ENCODE measurements around the gene SAPCD1. TPM values are rescaled to one million over a fixed set of nuclear protein-coding genes. Genes with fewer than 3 reads are reported as not detected.

Gene SAPCD1
- total RNA-seq, 2 donors from 2014 or later = 7.9 to 8.4 TPM

DNA sequence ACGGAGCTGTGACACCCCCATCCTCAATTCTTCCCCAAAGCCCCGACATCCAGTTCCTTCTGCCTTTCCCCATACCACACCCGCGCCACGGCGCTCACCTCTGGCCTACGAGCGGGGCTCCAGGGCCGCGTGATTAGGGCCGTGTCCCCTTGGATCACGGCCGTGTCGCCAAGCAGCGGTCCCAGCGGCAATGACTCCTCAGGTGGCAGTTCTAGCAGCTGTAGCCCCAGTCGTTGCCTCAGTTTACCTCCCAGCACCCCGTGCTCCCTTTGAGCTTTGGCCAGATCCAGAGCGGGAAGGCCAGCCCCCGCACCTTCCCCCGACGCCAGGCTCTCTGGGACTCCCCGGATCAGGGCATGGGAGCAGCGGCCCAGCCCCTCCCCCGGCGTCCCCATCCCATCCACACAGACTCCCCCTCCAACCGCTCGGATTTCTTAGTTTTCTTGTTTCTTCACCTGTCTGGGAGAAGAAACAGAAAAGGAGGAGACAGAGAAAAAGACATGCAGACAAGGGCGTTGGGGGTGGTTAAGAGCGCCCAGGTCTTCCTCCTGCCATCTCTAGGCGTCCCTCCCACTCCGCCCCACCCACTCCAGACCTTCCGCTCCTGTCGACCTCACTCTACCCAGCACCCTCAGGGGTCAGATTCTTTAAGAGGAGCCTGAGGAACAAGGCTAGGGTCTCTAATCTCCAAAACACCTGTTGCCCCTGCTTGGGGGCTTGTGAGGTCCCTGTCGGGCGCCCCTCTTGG is 33.5 kb upstream of the SAPCD1 start, which contains the start of gene DDAH2:
Gene DDAH2 (minus strand): TSS at position 533 of the 748 bp plus-strand sequence. CDS start 138 bp downstream, at position 395.
- Mint-ChIP-seq H3K27ac (peak within 1 kb of the TSS; percentile 97), H3K4me1 (peaks cover 13% of the 10 kb centered on the region), H3K27me3 (ENCODE audit: insufficient read depth) (no peaks in the 10 kb centered on the region), H3K4me3 (peak within 1 kb of the TSS; percentile 92), H3K36me3 (ENCODE audit: low read depth) (peaks cover 62% of the 10 kb centered on the region), H3K9me3 (no peaks in the 10 kb centered on the region)
- 49 to 68% methylated on average over 13 to 36 of the region's 36 CpGs for WGBS, 2 experiments (ENCODE audit: insufficient coverage in 1 of 2, insufficient read length in 1 of 2)
- Histone ChIP-seq H3K4me1 (ENCODE audit: control insufficient read depth, insufficient read depth, low read length) (peaks cover 3% of the 10 kb centered on the region), H3K36me3 (ENCODE audit: control insufficient read depth, insufficient read depth, low read length) (peaks cover 69% of the 10 kb centered on the region), H3K27ac (ENCODE audit: low read depth, low read length) (peak within 1 kb of the TSS; percentile 97), H3K27me3 (ENCODE audit: control insufficient read depth, insufficient read depth, low read length, poor library complexity, severe bottlenecking) (no peaks in the 10 kb centered on the region), H3K9ac (ENCODE audit: extremely low read depth, low read length, poor library complexity, severe bottlenecking) (peak within 1 kb of the TSS; percentile 84), H3K4me3 (ENCODE audit: low read length) (peak within 1 kb of the TSS; percentile 88), H3K9me3 (ENCODE audit: control insufficient read depth, low read length) (no peaks in the 10 kb centered on the region)
- TF ChIP-seq CTCF (conservative IDR thresholded peaks at IDR 0.05) = peak; percentile 78
- no peak for DNase-seq

DNA sequence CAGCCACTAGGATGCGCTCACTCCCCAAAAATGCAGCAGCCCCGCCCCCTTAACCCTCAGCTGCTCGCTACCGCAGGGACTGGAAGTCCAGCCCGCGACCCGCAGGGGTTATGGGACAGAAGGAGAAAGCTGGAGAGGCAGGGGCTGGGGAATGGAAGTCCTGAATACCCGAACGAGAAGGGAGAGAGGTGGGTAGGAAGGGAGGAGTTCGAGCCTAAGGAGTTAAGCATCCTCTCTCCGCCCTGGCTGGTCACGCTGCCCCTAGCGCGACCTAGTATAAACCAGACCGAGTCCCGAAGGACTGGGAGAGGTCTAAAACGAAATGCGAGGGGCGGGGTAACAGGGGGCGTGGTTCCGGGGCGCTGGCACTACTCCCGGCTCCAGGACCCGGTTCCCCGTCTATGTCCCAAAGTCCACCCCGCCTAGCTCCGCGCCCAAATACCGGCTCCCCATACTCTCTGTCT is 32.9 kb upstream of the SAPCD1 start:
- H3K36me3 Mint-ChIP-seq (ENCODE audit: low read depth) = peaks cover 67% of the 10 kb centered on the region
- H3K27ac ChIP-seq (ENCODE audit: low read depth, low read length) = peak overlapping the region; percentile 97
- peaks cover 19% of the 10 kb centered on the region for H3K4me1 Mint-ChIP-seq
- 0% methylated on average over 11 to 29 of the region's 29 CpGs for WGBS, 2 experiments (ENCODE audit: insufficient coverage in 1 of 2, insufficient read length in 1 of 2)
- peaks cover 4% of the 10 kb centered on the region for H3K4me1 ChIP-seq (ENCODE audit: control insufficient read depth, insufficient read depth, low read length)
- peak overlapping the region; percentile 84 for H3K9ac ChIP-seq (ENCODE audit: extremely low read depth, low read length, poor library complexity, severe bottlenecking)
- DNase-seq = peak; percentile 97
- H3K27me3 Mint-ChIP-seq (ENCODE audit: insufficient read depth) = no peaks in the 10 kb centered on the region
- no peaks in the 10 kb centered on the region for H3K9me3 ChIP-seq (ENCODE audit: control insufficient read depth, low read length)
- no peaks in the 10 kb centered on the region for H3K9me3 Mint-ChIP-seq
- H3K27me3 ChIP-seq (ENCODE audit: control insufficient read depth, insufficient read depth, low read length, poor library complexity, severe bottlenecking) = no peaks in the 10 kb centered on the region
- peak overlapping the region; percentile 88 for H3K4me3 ChIP-seq (ENCODE audit: low read length)
- H3K4me3 Mint-ChIP-seq = peak overlapping the region; percentile 92
- H3K27ac Mint-ChIP-seq = peak overlapping the region; percentile 97
- TF ChIP-seq CTCF (conservative IDR thresholded peaks at IDR 0.05) = no peak
- H3K36me3 ChIP-seq (ENCODE audit: control insufficient read depth, insufficient read depth, low read length) = peaks cover 75% of the 10 kb centered on the region

- H3K4me3 ChIP-seq (ENCODE audit: low read length) = peak overlapping the region; percentile 88
- peaks cover 19% of the 10 kb centered on the region for H3K4me1 Mint-ChIP-seq
Measured at GRCh38 chr6:31729979-31730630, 32.4 kb upstream of the SAPCD1 start.

More at GRCh38 chr6:31729979-31730630, 32.4 kb upstream of the SAPCD1 start:
- 1% methylated on average over 26 to 43 of the region's 46 CpGs for WGBS, 2 experiments (ENCODE audit: insufficient coverage in 1 of 2, insufficient read length in 1 of 2)
- no peaks in the 10 kb centered on the region for H3K9me3 ChIP-seq (ENCODE audit: control insufficient read depth, low read length)
- Mint-ChIP-seq H3K27ac (peak overlapping the region; percentile 97), H3K36me3 (ENCODE audit: low read depth) (peaks cover 67% of the 10 kb centered on the region), H3K27me3 (ENCODE audit: insufficient read depth) (no peaks in the 10 kb centered on the region), H3K9me3 (no peaks in the 10 kb centered on the region), H3K4me3 (peak overlapping the region; percentile 92)
- peaks cover 5% of the 10 kb centered on the region for H3K4me1 ChIP-seq (ENCODE audit: control insufficient read depth, insufficient read depth, low read length)
- no peaks in the 10 kb centered on the region for H3K27me3 ChIP-seq (ENCODE audit: control insufficient read depth, insufficient read depth, low read length, poor library complexity, severe bottlenecking)
- H3K27ac ChIP-seq (ENCODE audit: low read depth, low read length) = peak overlapping the region; percentile 97
- TF ChIP-seq CTCF (conservative IDR thresholded peaks at IDR 0.05) = no peak
- H3K36me3 ChIP-seq (ENCODE audit: control insufficient read depth, insufficient read depth, low read length) = peaks cover 76% of the 10 kb centered on the region
- H3K9ac ChIP-seq (ENCODE audit: extremely low read depth, low read length, poor library complexity, severe bottlenecking) = peak overlapping the region; percentile 84
- peak; percentile 97 for DNase-seq

Measured in endodermal cell (in vitro differentiated cells).